GM18519 (cell line): ENCODE results near the gene LMO1.
A peak's percentile ranks its signal among the peaks of the same experiment; 100 is the strongest.

Experiments used
- ATAC-seq: cut with Tn5 transposase; IDR thresholded peaks from one replicate; pipeline ENCODE4 v1.9.1; 2021; ENCODE audit warnings: mild to moderate bottlenecking, moderate library complexity; ENCODE audit not compliant: unreplicated experiment, low FRiP score

LMO1 gene

GRCh38 chr11:8263769-8264410 is at the start of gene LMO1:
LMO1 (minus strand) TSS chr11:8263878; CDS start chr11:8263362, 516 bp downstream.
- ATAC-seq = peak; percentile 63

GRCh38 chr11:8312986-8313385 is 49.3 kb upstream of the LMO1 start:
- ATAC-seq = no peak

- ATAC-seq = no peak
Measured at GRCh38 chr11:8311366-8311765, 47.7 kb upstream of the LMO1 start.

GRCh38 chr11:8310743-8311298 is 47.1 kb upstream of the LMO1 start:
- no peak for ATAC-seq

- no peak for ATAC-seq
Measured at GRCh38 chr11:8309862-8310261, 46.2 kb upstream of the LMO1 start.

- ATAC-seq = no peak
Measured at GRCh38 chr11:8309311-8309710, 45.6 kb upstream of the LMO1 start.

GRCh38 chr11:8307601-8308000 is 43.9 kb upstream of the LMO1 start:
- ATAC-seq = no peak

- ATAC-seq = no peak
Measured at GRCh38 chr11:8301622-8302021, 37.9 kb upstream of the LMO1 start.

GRCh38 chr11:8298801-8299786 is 35.4 kb upstream of the LMO1 start:
- no peak for ATAC-seq

- no peak for ATAC-seq
Measured at GRCh38 chr11:8297781-8298440, 34.2 kb upstream of the LMO1 start.

- ATAC-seq = no peak
Measured at GRCh38 chr11:8296872-8297271, 33.2 kb upstream of the LMO1 start.

- no peak for ATAC-seq
Measured at GRCh38 chr11:8296038-8296649, 32.5 kb upstream of the LMO1 start.

- ATAC-seq = no peak
Measured at GRCh38 chr11:8294251-8294935, 30.7 kb upstream of the LMO1 start.

- no peak for ATAC-seq
Measured at GRCh38 chr11:8293171-8293570, 29.5 kb upstream of the LMO1 start.

GRCh38 chr11:8292351-8292750 is 28.7 kb upstream of the LMO1 start:
- no peak for ATAC-seq

GRCh38 chr11:8291421-8292350 is 28.0 kb upstream of the LMO1 start:
- ATAC-seq = no peak

GRCh38 chr11:8290081-8290810 is 26.6 kb upstream of the LMO1 start:
- no peak for ATAC-seq

- no peak for ATAC-seq
Measured at GRCh38 chr11:8289492-8289918, 25.8 kb upstream of the LMO1 start.
